ENCODE results near the gene SYNGAP1.
"Not testable (repeated sequence)": the region's sequence is repeated elsewhere in the genome, so short reads cannot be mapped to it uniquely, and the experiment has no call there.

SYNGAP1 gene

DNA sequence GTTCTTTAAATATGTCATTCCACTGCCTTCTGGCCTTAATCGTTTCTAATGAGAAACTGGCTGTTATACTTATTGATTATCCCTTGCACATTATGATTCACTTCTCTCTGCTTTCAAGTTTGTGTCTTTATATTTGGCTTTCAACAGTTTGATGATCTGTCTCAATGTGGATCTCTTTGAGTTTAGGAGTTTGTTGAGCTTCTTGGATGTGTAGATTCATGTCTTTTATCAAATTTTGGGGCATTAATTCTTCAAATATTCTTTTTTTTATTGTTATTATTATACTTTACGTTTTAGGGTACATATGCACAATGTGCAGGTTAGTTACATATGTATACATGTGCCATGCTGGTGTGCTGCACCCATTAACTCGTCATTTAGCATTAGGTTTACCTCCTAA is 63.8 kb downstream of the SYNGAP1 start:
- no peak for DNase-seq

DNA sequence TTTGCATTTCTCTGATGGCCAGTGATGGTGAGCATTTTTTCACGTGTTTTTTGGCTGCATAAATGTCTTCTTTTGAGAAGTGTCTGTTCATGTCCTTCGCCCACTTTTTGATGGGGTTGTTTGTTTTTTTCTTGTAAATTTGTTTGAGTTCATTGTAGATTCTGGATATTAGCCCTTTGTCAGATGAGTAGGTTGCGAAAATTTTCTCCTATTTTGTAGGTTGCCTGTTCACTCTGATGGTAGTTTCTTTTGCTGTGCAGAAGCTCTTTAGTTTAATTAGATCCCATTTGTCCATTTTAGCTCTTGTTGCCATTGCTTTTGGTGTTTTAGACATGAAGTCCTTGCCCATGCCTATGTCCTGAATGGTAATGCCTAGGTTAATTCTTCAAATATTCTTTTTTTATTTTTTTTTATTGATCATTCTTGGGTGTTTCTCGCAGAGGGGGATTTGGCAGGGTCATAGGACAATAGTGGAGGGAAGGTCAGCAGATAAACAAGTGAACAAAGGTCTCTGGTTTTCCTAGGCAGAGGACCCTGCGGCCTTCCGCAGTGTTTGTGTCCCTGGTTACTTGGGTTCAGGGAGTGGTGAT is 64.9 kb downstream of the SYNGAP1 start:
- not testable (repeated sequence) for DNase-seq

DNA sequence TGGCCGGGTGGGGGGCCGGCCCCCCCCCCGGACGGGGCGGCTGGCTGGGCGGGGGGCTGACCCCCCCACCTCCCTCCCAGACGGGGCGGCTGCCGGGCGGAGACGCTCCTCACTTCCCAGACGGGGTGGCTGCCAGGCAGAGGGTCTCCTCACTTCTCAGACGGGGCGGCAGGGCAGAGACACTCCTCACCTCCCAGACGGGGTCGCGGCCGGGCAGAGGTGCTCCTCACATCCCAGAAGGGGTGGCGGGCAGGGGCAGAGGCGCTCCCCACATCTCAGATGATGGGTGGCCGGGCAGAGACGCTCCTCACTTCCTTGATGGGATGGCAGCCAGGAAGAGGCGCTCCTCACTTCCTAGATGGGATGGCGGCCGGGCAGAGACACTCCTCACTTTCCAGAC is 65.8 kb downstream of the SYNGAP1 start:
- DNase-seq = not testable (repeated sequence)

DNA sequence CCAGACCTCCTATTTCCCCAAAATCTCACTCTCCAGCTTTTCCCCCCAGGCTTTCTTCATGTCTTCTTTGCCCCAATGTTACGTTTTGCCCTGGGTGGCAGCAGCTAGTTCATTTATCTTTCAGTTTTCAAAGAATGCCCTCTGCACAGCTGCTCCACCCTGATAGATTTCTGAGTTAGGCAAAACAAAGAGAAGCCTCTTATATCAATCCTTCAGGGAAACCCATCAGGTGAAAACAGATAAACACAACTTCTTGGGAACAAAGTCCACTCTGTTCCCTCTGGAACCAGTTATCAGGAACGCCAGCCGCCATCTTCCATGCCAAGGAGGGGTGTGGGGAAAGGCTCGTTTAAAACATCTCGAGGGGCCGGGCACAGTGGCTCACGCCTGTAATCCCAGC is 68.5 kb downstream of the SYNGAP1 start:
- no peak for DNase-seq

DNA sequence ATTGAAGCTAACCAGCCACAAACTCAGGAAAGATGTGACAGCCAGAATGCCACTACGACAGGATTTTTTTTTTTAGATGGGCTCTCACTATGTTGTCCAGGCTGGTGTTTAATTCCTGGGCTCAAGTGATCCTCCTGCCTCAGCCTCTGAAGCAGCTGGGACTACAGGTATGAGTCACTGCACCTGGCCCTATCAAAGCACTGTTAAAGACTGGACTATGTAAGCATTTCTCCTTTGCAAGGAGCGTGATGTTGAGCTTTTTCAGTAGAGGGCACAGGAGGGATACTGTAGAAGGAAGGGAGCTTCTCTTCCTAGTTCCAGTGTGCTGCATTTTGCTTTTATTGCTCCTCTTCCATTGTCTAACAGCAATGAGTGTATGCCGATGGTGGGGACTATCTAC is 70.3 kb downstream of the SYNGAP1 start:
- DNase-seq = no peak

DNA sequence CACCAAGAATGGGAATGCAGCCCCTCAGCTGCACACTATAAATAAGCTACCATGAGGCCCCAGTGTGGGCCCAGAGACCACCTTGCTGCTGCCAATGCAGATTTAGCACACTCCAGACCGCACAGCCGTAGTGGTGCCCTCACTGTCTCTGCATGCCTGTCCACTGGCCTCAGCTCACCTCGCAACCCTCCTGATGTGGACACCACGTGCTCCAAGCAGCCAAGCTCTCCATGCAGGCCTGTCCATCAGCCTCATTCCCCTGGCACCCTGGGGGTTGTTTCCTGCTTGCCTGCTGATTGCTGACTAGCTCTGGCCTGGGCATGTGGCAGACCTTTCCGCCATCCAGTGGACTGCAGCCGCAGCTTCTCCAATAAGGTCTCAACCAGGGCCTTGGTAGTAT is 70.8 kb downstream of the SYNGAP1 start:
- no peak for DNase-seq

DNA sequence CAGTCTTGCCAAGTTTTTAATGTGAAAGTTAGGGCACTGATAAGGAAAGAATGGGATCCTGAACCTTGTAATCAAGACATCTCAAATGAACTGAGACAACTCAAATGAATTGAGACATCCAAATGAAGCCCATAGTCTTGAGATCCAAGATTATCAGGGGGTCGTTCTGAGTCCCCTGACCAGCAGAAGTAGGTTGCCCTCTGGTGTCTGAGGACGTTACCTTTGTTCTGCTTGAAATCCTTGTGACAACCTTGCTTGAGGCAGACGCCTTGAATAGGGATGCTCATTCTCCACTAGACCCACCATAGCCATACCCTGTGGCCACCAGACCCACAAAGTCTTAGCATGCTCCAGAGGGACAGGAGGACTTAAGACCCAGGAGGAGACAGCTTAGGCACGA is 72.2 kb downstream of the SYNGAP1 start:
- DNase-seq = no peak

DNA sequence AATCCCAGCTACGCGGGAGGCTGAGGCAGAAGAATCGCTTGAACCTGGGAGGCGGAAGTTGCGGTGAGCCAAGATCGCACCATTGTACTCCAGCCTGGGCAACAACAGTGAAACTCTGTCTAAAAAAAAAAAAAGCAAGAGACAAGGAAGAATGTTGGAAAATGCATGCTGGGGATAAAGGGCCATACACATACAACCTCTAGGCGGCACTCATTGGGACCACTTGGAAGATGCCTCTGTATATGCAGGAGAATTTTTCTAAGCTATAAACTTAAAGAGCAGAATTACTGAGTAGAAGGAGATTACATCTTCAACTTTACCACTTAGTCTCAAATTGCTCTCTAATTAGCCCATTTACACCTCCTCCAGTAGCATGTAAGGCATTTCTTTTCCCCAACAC is 77.3 kb downstream of the SYNGAP1 start:
- DNase-seq = no peak

DNA sequence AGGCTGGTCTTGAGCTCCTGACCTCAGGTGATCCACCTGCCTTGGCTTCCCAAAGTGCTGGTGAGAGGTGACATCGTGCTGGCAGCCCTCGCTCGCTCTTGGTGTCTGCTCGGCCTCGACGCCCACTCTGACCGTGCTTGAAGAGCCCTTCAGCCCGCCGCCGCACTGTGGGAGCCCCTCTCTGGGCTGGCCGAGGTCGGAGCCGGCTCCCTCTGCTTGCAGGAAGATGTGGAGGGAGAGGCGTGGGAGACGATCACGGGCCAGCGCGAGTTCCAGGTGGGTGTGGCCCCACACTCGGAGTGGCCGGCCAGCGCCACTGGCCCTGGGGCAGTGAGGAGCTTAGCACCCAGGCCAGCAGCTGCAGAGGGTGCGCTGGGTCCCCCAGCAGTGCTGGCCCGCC is 82.6 kb downstream of the SYNGAP1 start:
- no peak for DNase-seq

DNA sequence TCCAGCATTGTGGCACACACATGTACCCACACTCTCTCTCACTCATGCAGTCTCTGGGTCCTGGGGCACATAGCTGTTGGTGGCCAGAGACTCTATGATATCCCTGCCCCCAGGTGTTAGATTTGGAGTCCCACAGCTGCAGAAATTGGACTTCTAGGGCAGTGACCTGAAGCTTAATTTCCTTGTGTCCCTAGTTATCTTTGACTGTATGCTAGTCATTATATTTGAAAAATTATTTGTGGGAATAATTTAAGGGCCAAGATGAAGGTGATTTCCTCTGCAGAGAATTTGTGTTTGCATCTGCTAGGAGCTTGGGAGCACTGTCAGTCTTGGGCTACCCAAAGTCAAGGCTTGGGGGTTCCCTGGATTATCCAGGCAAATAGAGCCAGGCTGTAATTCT is 84.6 kb downstream of the SYNGAP1 start:
- DNase-seq = no peak
